G401 (cell line): ENCODE data around the gene VPS11. TPM values are rescaled to one million over a fixed set of nuclear protein-coding genes. Genes with fewer than 3 reads are reported as not detected.

ENCODE experiments used
- DNase-seq: peaks from one replicate; pipeline ENCODE4 v3.0.0-alpha.2; 2015; ENCODE audit warnings: low spot score
- in situ Hi-C: cut with HindIII; loops from 2 replicates; pipeline ENCODE4 v1.10.0; 2016; ENCODE audit warnings: low sequenced_read_pairs, mixed read lengths
- total RNA-seq: library from RNA; depleted of rRNA; stranded (reverse); fragments of >200 nt; shearing (Covaris generic); gene quantifications from 2 replicates; pipeline ENCODE4 v1.2.3, GENCODE V29; 2014

The VPS11 gene
- total RNA-seq, 1 experiment from 2014 or later: 19.9 TPM

DNA sequence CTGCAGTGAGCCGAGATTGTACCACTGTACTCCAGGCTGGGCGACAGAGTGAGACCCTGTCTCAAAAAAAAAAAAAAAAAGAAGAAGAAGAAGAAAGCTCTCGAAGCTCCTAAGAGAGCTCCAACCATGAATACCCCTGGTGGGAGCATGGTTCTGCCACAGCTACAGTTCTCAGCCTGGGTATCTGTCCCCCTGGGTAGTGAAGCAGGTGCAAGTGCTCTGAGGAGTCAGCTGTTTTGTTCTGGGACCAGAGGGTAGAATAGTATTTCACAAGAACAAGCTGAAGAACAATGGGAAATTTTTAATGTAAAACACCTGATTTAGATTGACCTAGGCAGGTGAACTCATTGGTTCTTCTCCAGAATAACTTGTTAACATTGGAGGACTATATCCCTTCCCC, 6.4 kb upstream of the VPS11 start:
- no peak for DNase-seq
- in situ Hi-C loops: no loop called here

- no peak for DNase-seq
- in situ Hi-C loops: no loop called here
Observed at GRCh38 chr11:119062779-119063178, 4.8 kb upstream of the VPS11 start.

DNA sequence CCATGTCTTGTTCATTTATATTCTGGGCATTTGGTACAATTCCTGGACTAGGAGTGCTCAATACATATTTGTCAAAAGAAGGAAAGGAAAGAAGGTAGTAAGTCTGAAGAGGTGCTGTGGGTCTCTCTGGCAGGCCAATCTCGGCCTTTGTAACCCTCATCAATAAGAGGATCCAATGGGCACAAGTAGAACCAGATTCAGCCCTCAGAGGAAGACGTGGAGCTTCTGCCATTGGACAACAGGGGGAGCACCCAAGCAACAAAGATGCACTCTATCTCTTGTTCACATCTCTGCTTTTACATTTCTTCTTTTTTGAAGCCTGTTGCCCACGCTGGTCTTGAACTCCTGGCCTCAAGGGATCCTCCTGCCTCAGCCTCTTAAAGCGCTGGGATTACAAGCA, 2.2 kb upstream of the VPS11 start:
- peak; percentile 26 for DNase-seq
- in situ Hi-C loops: no loop called here

DNA sequence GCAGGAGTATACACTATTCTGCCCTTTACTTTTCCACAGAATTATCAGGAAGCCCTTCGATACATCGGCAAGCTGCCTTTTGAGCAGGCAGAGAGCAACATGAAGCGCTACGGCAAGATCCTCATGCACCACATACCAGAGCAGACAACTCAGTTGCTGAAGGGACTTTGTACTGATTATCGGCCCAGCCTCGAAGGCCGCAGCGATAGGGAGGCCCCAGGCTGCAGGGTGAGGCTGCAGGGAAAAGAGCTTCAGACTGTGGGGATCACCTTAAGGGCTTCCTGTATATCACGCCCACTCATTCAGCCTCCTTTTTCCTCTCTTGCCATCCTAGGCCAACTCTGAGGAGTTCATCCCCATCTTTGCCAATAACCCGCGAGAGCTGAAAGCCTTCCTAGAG, 10.2 kb downstream of the VPS11 start:
- DNase-seq: no peak
- in situ Hi-C loops: no loop called here

DNA sequence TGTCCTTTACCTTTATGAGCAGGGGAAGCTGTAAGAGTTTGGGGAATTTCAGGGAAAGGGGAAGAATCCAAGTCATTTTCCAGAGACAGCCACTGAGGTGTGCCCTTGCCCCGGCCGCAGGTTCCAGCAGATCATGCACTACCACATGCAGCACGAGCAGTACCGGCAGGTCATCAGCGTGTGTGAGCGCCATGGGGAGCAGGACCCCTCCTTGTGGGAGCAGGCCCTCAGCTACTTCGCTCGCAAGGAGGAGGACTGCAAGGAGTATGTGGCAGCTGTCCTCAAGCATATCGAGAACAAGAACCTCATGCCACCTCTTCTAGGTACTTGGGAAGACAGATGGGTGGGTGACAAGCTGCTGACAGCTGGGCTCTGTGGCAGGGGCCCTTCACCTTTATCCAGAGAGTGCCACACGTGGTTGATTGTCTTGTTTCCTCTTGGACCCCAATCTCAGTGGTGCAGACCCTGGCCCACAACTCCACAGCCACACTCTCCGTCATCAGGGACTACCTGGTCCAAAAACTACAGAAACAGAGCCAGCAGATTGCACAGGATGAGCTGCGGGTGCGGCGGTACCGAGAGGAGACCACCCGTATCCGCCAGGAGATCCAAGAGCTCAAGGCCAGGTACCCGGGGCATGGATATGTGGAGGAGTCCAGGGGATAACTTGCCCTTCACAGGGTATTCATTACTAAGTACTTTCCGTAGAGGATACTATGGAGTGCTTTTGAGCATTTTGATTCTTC, 11.2 kb downstream of the VPS11 start:
- no peak for DNase-seq
- in situ Hi-C loops: no loop called here

- DNase-seq: no peak
Observed at GRCh38 chr11:119081682-119082260, 14.2 kb downstream of the VPS11 start.

GRCh38 chr11:119084663-119085436, 17.2 kb downstream of the VPS11 start, which contains the start of gene HMBS:
Gene HMBS, plus strand, starts transcription at chr11:119084881. Its CDS starts 153 bp downstream, at chr11:119085034.
- peak; percentile 96 for DNase-seq
- in situ Hi-C loops: no loop called here

More at GRCh38 chr11:119081682-119082260, 14.2 kb downstream of the VPS11 start:
- in situ Hi-C loops: no loop called here

DNA sequence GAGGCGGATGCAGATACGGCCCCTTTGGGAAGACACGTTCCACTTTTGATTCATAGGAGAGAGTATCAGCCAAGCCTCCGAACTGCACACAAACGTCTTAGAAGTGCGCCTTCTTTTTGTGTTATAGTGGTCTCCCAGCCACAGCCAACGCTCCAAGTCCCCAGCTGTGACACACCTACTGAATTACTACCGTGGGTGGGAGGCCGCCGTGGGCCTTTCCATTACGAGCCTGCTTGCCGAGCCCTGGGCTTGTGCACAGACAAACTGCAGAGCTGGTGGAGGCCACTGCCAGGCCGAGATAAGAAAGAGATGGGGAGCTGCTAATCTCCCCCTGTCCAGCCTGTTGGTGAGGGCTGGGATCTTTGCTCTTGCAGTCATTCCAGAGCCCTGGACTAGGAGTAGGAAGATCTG, 17.8 kb downstream of the VPS11 start:
- no peak for DNase-seq
- in situ Hi-C loops: no loop called here

DNA sequence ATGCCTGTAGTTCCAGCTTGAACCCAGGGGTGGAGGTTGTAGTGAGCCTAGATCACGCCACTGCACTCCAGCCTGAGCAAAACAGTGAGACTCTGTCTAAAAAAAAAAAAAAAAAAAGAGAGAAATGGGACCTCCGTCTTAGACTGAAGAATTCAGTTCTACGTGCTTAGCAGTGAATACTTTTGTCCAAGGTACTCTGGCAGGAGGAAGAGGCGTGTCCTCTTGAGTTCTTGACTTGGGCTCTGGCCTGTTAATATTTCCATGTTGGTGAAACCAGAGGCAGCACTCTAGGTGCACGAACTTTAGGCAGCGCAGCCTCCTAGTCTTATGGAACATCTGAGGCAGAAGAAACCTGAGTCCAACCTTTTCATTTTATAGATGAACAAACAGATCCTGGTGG, 19.5 kb downstream of the VPS11 start:
- in situ Hi-C loops: no loop called here
- no peak for DNase-seq

GRCh38 chr11:119087747-119088241, 20.2 kb downstream of the VPS11 start:
- DNase-seq: no peak
- in situ Hi-C loops: no loop called here

GRCh38 chr11:119088406-119088805, 20.8 kb downstream of the VPS11 start:
- DNase-seq: no peak
- in situ Hi-C loops: no loop called here

GRCh38 chr11:119089319-119089718, 21.7 kb downstream of the VPS11 start:
- DNase-seq: no peak
- in situ Hi-C loops: no loop called here

GRCh38 chr11:119091178-119091577, 23.6 kb downstream of the VPS11 start:
- DNase-seq: no peak
- in situ Hi-C loops: no loop called here

DNA sequence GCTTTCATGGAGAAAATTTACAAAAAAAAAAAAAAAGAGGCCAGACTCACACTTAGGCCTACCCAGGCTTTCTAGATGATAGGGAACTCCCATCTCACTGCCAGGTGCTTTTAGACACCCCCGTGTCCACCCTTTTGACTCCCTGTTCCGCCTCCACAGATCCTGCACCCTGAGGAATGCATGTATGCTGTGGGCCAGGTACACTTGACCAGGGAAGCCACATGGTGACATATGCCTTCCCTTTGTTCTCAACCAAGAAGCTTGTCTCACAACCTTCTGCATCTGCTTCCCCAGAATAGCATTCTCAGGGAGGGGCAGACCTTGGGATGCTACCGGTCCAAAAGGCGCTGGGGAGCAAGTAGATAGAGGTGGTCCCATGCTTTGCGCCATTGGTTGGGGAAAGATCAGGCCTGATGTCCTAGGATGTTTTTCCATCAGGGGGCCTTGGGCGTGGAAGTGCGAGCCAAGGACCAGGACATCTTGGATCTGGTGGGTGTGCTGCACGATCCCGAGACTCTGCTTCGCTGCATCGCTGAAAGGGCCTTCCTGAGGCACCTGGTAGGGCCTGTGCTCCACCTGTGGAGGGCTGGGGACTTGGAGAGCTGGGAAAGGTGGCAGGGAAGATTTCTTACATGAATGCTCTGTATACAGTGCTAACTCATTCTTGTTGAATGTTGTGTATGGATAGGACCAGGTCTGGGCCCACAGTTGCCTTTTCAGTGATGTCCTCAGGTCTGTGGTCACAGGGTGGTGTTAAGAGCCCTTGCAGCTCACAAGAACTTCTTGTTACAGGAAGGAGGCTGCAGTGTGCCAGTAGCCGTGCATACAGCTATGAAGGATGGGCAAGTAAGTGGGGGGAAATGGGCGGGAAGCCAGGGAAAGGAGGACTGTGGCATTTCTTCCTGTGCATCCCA, 24.6 kb downstream of the VPS11 start:
- DNase-seq: no peak
- in situ Hi-C loops: no loop called here

DNA sequence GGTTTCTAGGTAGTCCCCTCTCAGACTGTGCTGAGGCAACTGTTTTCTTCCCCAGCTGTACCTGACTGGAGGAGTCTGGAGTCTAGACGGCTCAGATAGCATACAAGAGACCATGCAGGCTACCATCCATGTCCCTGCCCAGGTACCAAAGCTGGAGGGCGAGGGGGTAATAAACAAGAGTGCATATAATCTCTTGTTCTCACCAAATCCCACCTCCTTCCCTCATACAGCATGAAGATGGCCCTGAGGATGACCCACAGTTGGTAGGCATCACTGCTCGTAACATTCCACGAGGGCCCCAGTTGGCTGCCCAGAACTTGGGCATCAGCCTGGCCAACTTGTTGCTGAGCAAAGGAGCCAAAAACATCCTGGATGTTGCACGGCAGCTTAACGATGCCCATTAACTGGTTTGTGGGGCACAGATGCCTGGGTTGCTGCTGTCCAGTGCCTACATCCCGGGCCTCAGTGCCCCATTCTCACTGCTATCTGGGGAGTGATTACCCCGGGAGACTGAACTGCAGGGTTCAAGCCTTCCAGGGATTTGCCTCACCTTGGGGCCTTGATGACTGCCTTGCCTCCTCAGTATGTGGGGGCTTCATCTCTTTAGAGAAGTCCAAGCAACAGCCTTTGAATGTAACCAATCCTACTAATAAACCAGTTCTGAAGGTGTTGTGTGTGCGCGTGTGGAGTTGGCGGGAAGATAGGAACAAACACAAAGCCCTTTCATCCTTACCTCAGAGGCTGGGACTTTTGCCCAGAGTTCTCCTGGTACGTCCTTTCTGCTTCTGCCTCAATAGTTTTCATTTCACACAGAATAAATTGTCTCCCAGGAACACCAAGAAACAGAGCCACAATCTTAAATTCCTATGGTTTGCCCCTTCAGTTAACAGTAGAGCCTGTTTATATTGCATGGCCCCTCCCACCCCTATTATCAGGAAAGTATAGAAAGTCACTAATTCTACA, 25.5 kb downstream of the VPS11 start:
- no peak for DNase-seq
- in situ Hi-C loops: no loop called here

DNA sequence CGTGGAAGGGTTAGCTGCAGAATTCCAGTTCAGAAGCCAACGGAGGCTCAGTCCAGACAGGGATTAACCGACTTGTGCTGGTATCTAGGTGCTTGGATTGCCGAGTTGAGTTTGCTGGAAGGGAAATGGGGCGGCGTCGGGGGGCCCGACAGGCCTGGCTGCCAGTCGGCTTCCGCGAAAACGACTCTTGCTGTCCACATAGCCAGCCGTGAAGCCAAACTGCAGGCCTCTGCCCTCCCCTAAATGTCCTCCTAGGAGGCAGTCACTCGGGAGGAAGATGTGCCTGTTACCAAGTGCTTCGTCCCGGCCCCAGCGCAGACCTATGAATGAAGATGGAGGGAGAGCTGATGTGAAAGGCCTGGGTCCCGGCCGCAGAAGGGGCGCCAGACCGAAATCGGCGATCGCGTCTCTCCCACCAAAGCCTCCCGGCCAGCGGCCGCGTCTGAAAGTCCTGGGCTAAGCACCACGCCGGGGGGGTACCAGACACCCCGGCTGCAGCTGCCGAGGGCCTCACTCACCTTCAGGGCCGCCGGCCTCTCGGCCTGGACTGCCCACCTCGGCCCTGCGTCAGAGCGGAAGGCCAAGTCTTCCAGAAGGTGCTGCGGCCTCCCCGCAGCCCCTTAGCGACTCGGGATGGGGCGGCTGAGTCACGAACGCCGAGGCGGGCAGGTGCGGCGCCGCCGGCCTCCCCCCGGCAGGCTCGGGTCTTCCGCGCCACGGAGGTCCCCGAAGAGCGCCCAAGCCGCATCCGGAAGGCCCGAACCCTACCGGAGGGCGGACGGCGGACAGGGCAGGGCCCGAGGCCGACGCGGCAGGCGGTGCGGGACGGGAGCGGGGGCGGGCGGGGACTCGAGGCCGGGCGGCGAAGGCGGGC, 26.6 kb downstream of the VPS11 start:
- in situ Hi-C loops: no loop called here
- no peak for DNase-seq

DNA sequence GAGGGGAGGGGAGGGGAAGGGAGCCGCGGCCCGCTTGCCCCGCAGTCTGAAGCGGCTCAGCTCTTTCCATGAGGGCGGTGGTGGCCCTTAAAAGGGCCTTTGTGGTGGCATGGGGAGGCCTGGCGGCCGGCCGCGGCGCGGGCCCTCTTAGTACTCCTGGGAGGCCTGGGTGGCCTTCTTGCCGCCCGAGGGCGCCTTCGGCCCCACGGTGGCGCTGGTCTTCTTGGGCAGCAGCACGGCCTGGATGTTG, 27.1 kb downstream of the VPS11 start:
- peak; percentile 85 for DNase-seq
- in situ Hi-C loops: no loop called here
